Mesenchymal stem cell (in vitro differentiated cells and primary cell): ENCODE measurements around the gene AUTS2.

Experiments used
- DNase-seq: peaks from one replicate; pipeline ENCODE4 v3.0.0-alpha.2; 2013
- H2AFZ ChIP-seq: one replicate; pipeline ENCODE4 v1.6.1; 2013; ENCODE audit warnings: low read depth, mild to moderate bottlenecking, control low read depth, inconsistent platforms, low read length, moderate library complexity
- H2AK5ac ChIP-seq: 2 replicates; pipeline ENCODE4 v1.6.1; 2013; ENCODE audit warnings: low read length, moderate library complexity, mild to moderate bottlenecking, inconsistent platforms; ENCODE audit not compliant: severe bottlenecking
- H2BK120ac ChIP-seq: one replicate; pipeline ENCODE4 v1.6.1; 2013; ENCODE audit warnings: low read depth, mild to moderate bottlenecking, inconsistent platforms, low read length, moderate library complexity
- H2BK12ac ChIP-seq, 2 experiments: one replicate each; pipeline ENCODE4 v1.6.1; 2013; ENCODE audit warnings: inconsistent platforms in 2 of 2, low read length in 2 of 2, mild to moderate bottlenecking in 2 of 2, moderate library complexity in 2 of 2, control low read depth in 1 of 2
- H2BK15ac ChIP-seq: one replicate; pipeline ENCODE4 v1.6.1; 2013; ENCODE audit warnings: mild to moderate bottlenecking, low read depth, inconsistent platforms; ENCODE audit not compliant: poor library complexity, severe bottlenecking
- H2BK5ac ChIP-seq: 2 replicates; pipeline ENCODE4 v1.6.1; 2013; ENCODE audit warnings: low read depth, mild to moderate bottlenecking, low read length, control low read depth, inconsistent platforms; ENCODE audit not compliant: poor library complexity, severe bottlenecking
- H3K14ac ChIP-seq, 2 experiments: one replicate each; pipeline ENCODE4 v1.6.1; 2013; ENCODE audit warnings: inconsistent platforms in 2 of 2, low read length in 2 of 2, control low read depth in 1 of 2, mild to moderate bottlenecking in 1 of 2, moderate library complexity in 1 of 2
- H3K18ac ChIP-seq, 2 experiments: one replicate each; pipeline ENCODE4 v1.6.1; 2013; ENCODE audit warnings: inconsistent platforms in 2 of 2, low read length in 2 of 2, control low read depth in 1 of 2, low read depth in 1 of 2, mild to moderate bottlenecking in 1 of 2
- H3K23ac ChIP-seq, 2 experiments: one replicate each; pipeline ENCODE4 v1.6.1; 2013; ENCODE audit warnings: inconsistent platforms in 2 of 2, low read length in 2 of 2, mild to moderate bottlenecking in 2 of 2, moderate library complexity in 2 of 2, control low read depth in 1 of 2
- H3K27ac ChIP-seq: 2 replicates; pipeline ENCODE4 v1.5.1; 2013; ENCODE audit warnings: mild to moderate bottlenecking, moderate library complexity, low read length, control low read depth, inconsistent platforms; ENCODE audit not compliant: poor library complexity, severe bottlenecking
- H3K27me3 ChIP-seq, 2 experiments: 2 replicates each; pipeline versions ENCODE4 v1.6.1 to v1.7.0; 2013; ENCODE audit warnings: low read length in 2 of 2, mild to moderate bottlenecking in 2 of 2, moderate library complexity in 2 of 2, control low read depth in 1 of 2, inconsistent platforms in 1 of 2; ENCODE audit not compliant: control insufficient read depth in 1 of 2, insufficient read depth in 1 of 2
- H3K36me3 ChIP-seq, 2 experiments: 2 replicates each; pipeline versions ENCODE4 v1.6.1 to v1.7.0; 2013; ENCODE audit warnings: low read length in 2 of 2, control low read depth in 1 of 2, inconsistent platforms in 1 of 2, low read depth in 1 of 2, mild to moderate bottlenecking in 1 of 2; ENCODE audit not compliant: insufficient read depth in 2 of 2, control insufficient read depth in 1 of 2
- H3K4ac ChIP-seq, 2 experiments: one replicate each; pipeline ENCODE4 v1.6.1; 2013; ENCODE audit warnings: inconsistent platforms in 2 of 2, low read length in 2 of 2, mild to moderate bottlenecking in 2 of 2, moderate library complexity in 2 of 2, control low read depth in 1 of 2, low read depth in 1 of 2
- H3K4me1 ChIP-seq: 2 replicates; pipeline ENCODE4 v1.6.1; 2013; ENCODE audit warnings: low read depth, low read length, control low read depth; ENCODE audit not compliant: control insufficient read depth, insufficient read depth
- H3K4me2 ChIP-seq: 2 replicates; pipeline ENCODE4 v1.6.1; 2013; ENCODE audit warnings: low read length, mild to moderate bottlenecking, inconsistent platforms; ENCODE audit not compliant: poor library complexity, severe bottlenecking
- H3K4me3 ChIP-seq, 2 experiments: 2 replicates each; pipeline versions ENCODE4 v1.5.1 to v1.7.0; 2013; ENCODE audit warnings: low read length in 2 of 2, mild to moderate bottlenecking in 2 of 2, control low read depth in 1 of 2, low read depth in 1 of 2; ENCODE audit not compliant: insufficient read depth in 1 of 2
- H3K79me1 ChIP-seq: replicated peaks from 2 replicates; pipeline ENCODE4 v1.6.1; 2013; ENCODE audit warnings: mild to moderate bottlenecking, control low read depth, low read length, inconsistent platforms; ENCODE audit not compliant: poor library complexity, severe bottlenecking
- H3K9ac ChIP-seq: 2 replicates; pipeline ENCODE4 v1.7.0; 2013; ENCODE audit warnings: mild to moderate bottlenecking, low read length, moderate library complexity
- H3K9me3 ChIP-seq: 2 replicates; pipeline ENCODE4 v1.7.0; 2013; ENCODE audit warnings: mild to moderate bottlenecking, low read length; ENCODE audit not compliant: control insufficient read depth
- H4K8ac ChIP-seq: one replicate; pipeline ENCODE4 v1.6.1; 2013; ENCODE audit warnings: inconsistent platforms, mild to moderate bottlenecking, low read length, moderate library complexity
- H4K91ac ChIP-seq: one replicate; pipeline ENCODE4 v1.6.1; 2013; ENCODE audit warnings: mild to moderate bottlenecking, low read length, inconsistent platforms
- WGBS: methylation state at CpG from one replicate; pipeline ENCODE4 v1.1.7; 2013; ENCODE audit warnings: mixed read lengths; 5-methylcytosine and 5-hydroxymethylcytosine counted together

AUTS2 gene

GRCh38 chr7:70047891-70048448, 449.7 kb downstream of the AUTS2 start:
- H3K9me3 ChIP-seq = no peaks in the 10 kb centered on the region
- DNase-seq = no peak
- no peak overlapping the region for H4K8ac ChIP-seq
- H3K18ac ChIP-seq = no peak overlapping the region
- H3K23ac ChIP-seq = no peak overlapping the region
- no peak overlapping the region for H3K4me2 ChIP-seq
- H3K36me3 ChIP-seq = no peaks in the 10 kb centered on the region
- 45% methylated on average over 3 of the region's 3 CpGs for WGBS
- H3K4me1 ChIP-seq = no peaks in the 10 kb centered on the region
- H3K79me1 ChIP-seq = peaks cover 9% of the 10 kb centered on the region
- H2AFZ ChIP-seq = no peak overlapping the region
- no peak overlapping the region for H2BK12ac ChIP-seq
- no peaks in the 10 kb centered on the region for H3K27me3 ChIP-seq
- H3K4me3 ChIP-seq = no peak overlapping the region
- H2BK5ac ChIP-seq = no peak overlapping the region
- H2BK15ac ChIP-seq = no peak overlapping the region
- H3K14ac ChIP-seq = no peak overlapping the region
- no peak overlapping the region for H3K27ac ChIP-seq
- H2BK120ac ChIP-seq = no peak overlapping the region
- H3K9ac ChIP-seq = no peak overlapping the region
- no peak overlapping the region for H2AK5ac ChIP-seq
- no peak overlapping the region for H4K91ac ChIP-seq
- H3K4ac ChIP-seq = no peak overlapping the region

GRCh38 chr7:70051726-70052125, 453.5 kb downstream of the AUTS2 start:
- Histone ChIP-seq H3K27me3 (no peaks in the 10 kb centered on the region), H2BK5ac (no peak overlapping the region), H3K18ac (no peak overlapping the region), H2BK12ac (no peak overlapping the region), H3K9ac (no peak overlapping the region), H3K9me3 (no peaks in the 10 kb centered on the region), H3K27ac (no peak overlapping the region), H3K23ac (no peak overlapping the region), H2BK15ac (no peak overlapping the region), H3K4ac (no peak overlapping the region), H2AK5ac (no peak overlapping the region), H3K14ac (no peak overlapping the region), H2BK120ac (no peak overlapping the region), H3K36me3 (no peaks in the 10 kb centered on the region), H2AFZ (no peak overlapping the region), H3K79me1 (peaks cover 4% of the 10 kb centered on the region), H3K4me1 (peaks cover 2% of the 10 kb centered on the region), H4K8ac (no peak overlapping the region), H3K4me2 (no peak overlapping the region), H3K4me3 (no peak overlapping the region), H4K91ac (no peak overlapping the region)
- WGBS = 100% methylated on average over 1 of the region's 1 CpG
- DNase-seq = no peak

GRCh38 chr7:70052691-70053090, 454.4 kb downstream of the AUTS2 start:
- H3K27me3 ChIP-seq = no peaks in the 10 kb centered on the region
- no peak overlapping the region for H2AFZ ChIP-seq
- H3K27ac ChIP-seq = no peak overlapping the region
- no peak for DNase-seq
- H2BK15ac ChIP-seq = no peak overlapping the region
- H3K79me1 ChIP-seq = peaks cover 4% of the 10 kb centered on the region
- H3K4me3 ChIP-seq = no peak overlapping the region
- no peak overlapping the region for H2AK5ac ChIP-seq
- H3K4me2 ChIP-seq = no peak overlapping the region
- no peak overlapping the region for H3K9ac ChIP-seq
- no peak overlapping the region for H2BK120ac ChIP-seq
- H3K9me3 ChIP-seq = no peaks in the 10 kb centered on the region
- H3K4me1 ChIP-seq = peaks cover 2% of the 10 kb centered on the region
- H4K91ac ChIP-seq = no peak overlapping the region
- no peak overlapping the region for H2BK5ac ChIP-seq
- H3K36me3 ChIP-seq = no peaks in the 10 kb centered on the region
- H3K23ac ChIP-seq = no peak overlapping the region
- H3K4ac ChIP-seq = no peak overlapping the region
- H3K18ac ChIP-seq = no peak overlapping the region
- no peak overlapping the region for H4K8ac ChIP-seq
- no peak overlapping the region for H2BK12ac ChIP-seq
- no peak overlapping the region for H3K14ac ChIP-seq

GRCh38 chr7:70053421-70053820, 455.1 kb downstream of the AUTS2 start:
- Histone ChIP-seq H2AK5ac (no peak overlapping the region), H3K9me3 (no peaks in the 10 kb centered on the region), H3K4me3 (no peak overlapping the region), H3K36me3 (no peaks in the 10 kb centered on the region), H3K27ac (no peak overlapping the region), H3K79me1 (peaks cover 1% of the 10 kb centered on the region), H3K4ac (no peak overlapping the region), H2BK12ac (no peak overlapping the region), H3K23ac (no peak overlapping the region), H2AFZ (no peak overlapping the region), H3K18ac (no peak overlapping the region), H2BK120ac (no peak overlapping the region), H2BK15ac (no peak overlapping the region), H3K14ac (no peak overlapping the region), H4K91ac (no peak overlapping the region), H2BK5ac (no peak overlapping the region), H4K8ac (no peak overlapping the region), H3K27me3 (no peaks in the 10 kb centered on the region), H3K4me1 (peaks cover 2% of the 10 kb centered on the region), H3K9ac (no peak overlapping the region), H3K4me2 (no peak overlapping the region)
- WGBS = 77% methylated on average over 2 of the region's 2 CpGs
- no peak for DNase-seq
